Measurements from ENCODE around the gene TMEM184B. TPM values are rescaled to one million over a fixed set of nuclear protein-coding genes. Genes with fewer than 3 reads are reported as not detected.

The TMEM184B gene
- total and polyA plus RNA-seq, 10 of the 15 experiments (the other 5 are each of a cell fraction or from before 2014, with no cell fraction given) = 0.56 to 22.4 (median 7.9) TPM

GRCh38 chr22:38191731-38192474 is 80.9 kb downstream of the TMEM184B start:
- 52% methylated on average over 10 of the region's 10 CpGs for WGBS (ENCODE audit: insufficient coverage, insufficient replicate concordance, low lambda C conversion rate, missing lambda C conversion rate)
- in situ Hi-C loops (cut with MboI) = no loop called here
- CTCF ChIA-PET = interaction anchor here (1.0 kb wide), 1 partner anchor 17 kb away, joined by 3 read pairs; no protein-coding TSS in a partner anchor
- TF ChIP-seq LARP7 (IDR thresholded peaks at IDR 0.05) (no peak), MTA2 (IDR thresholded peaks at IDR 0.05; ENCODE audit: low read depth) (no peak), POU2F2 (IDR thresholded peaks at IDR 0.05; ENCODE audit: borderline replicate concordance, low read depth, low read length) (no peak), MXI1 (IDR thresholded peaks at IDR 0.05; ENCODE audit: low read depth, low read length) (no peak), NKRF (conservative IDR thresholded peaks at IDR 0.05) (no peak), ZZZ3 (IDR thresholded peaks at IDR 0.05; ENCODE audit: control insufficient read depth, insufficient read length, low read depth) (no peak), PAX8 (IDR thresholded peaks at IDR 0.05) (no peak), RELB (IDR thresholded peaks at IDR 0.05; ENCODE audit: low read depth) (no peak), RUNX3 (IDR thresholded peaks at IDR 0.05; ENCODE audit: low read length) (no peak), RFX5 (IDR thresholded peaks at IDR 0.05; ENCODE audit: low read depth, low read length) (no peak), RAD51 (IDR thresholded peaks at IDR 0.05) (no peak), STAT3 (IDR thresholded peaks at IDR 0.05; ENCODE audit: low read depth, low read length) (no peak), MTA3 (IDR thresholded peaks at IDR 0.05; ENCODE audit: borderline replicate concordance, low read length) (no peak)
- TF ChIP-seq, protein P1, sequence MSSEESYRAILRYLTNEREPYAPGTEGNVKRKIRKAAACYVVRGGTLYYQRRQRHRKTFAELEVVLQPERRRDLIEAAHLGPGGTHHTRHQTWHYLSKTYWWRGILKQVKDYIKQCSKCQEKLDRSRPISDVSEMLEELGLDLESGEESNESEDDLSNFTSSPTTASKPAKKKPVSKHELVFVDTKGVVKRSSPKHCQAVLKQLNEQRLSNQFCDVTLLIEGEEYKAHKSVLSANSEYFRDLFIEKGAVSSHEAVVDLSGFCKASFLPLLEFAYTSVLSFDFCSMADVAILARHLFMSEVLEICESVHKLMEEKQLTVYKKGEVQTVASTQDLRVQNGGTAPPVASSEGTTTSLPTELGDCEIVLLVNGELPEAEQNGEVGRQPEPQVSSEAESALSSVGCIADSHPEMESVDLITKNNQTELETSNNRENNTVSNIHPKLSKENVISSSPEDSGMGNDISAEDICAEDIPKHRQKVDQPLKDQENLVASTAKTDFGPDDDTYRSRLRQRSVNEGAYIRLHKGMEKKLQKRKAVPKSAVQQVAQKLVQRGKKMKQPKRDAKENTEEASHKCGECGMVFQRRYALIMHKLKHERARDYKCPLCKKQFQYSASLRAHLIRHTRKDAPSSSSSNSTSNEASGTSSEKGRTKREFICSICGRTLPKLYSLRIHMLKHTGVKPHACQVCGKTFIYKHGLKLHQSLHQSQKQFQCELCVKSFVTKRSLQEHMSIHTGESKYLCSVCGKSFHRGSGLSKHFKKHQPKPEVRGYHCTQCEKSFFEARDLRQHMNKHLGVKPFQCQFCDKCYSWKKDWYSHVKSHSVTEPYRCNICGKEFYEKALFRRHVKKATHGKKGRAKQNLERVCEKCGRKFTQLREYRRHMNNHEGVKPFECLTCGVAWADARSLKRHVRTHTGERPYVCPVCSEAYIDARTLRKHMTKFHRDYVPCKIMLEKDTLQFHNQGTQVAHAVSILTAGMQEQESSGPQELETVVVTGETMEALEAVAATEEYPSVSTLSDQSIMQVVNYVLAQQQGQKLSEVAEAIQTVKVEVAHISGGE (CRISPR knock-in tag; IDR thresholded peaks at IDR 0.05) = no peak
- TF ChIP-seq, protein P2, sequence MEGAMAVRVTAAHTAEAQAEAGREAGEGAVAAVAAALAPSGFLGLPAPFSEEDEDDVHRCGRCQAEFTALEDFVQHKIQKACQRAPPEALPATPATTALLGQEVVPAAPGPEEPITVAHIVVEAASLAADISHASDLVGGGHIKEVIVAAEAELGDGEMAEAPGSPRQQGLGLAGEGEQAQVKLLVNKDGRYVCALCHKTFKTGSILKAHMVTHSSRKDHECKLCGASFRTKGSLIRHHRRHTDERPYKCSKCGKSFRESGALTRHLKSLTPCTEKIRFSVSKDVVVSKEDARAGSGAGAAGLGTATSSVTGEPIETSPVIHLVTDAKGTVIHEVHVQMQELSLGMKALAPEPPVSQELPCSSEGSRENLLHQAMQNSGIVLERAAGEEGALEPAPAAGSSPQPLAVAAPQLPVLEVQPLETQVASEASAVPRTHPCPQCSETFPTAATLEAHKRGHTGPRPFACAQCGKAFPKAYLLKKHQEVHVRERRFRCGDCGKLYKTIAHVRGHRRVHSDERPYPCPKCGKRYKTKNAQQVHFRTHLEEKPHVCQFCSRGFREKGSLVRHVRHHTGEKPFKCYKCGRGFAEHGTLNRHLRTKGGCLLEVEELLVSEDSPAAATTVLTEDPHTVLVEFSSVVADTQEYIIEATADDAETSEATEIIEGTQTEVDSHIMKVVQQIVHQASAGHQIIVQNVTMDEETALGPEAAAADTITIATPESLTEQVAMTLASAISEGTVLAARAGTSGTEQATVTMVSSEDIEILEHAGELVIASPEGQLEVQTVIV (IDR thresholded peaks at IDR 0.05; ENCODE audit: borderline replicate concordance, partially characterized antibody) = no peak

More at GRCh38 chr22:38191731-38192474, 80.9 kb downstream of the TMEM184B start:
- Histone ChIP-seq H3K27me3 (replicated peaks in 1 of 2; ENCODE audit: control insufficient read depth in 2 of 2, insufficient read depth in 2 of 2, low read length in 1 of 2) (no peaks in the 10 kb centered on the region), H3K4me3 (no peak overlapping the region), H3K27ac (ENCODE audit: control insufficient read depth, insufficient read depth) (no peak overlapping the region), H3K9me3 (replicated peaks; ENCODE audit: control insufficient read depth, insufficient read depth, low read length) (no peaks in the 10 kb centered on the region), H4K20me1 (ENCODE audit: control insufficient read depth, insufficient read depth) (no peaks in the 10 kb centered on the region), H3K79me2 (ENCODE audit: control insufficient read depth, insufficient read depth, low read length) (no peaks in the 10 kb centered on the region), H3K36me3 (ENCODE audit: control insufficient read depth in 2 of 2, insufficient read depth in 2 of 2, low read length in 1 of 2) (no peaks in the 10 kb centered on the region), H2AFZ (ENCODE audit: control insufficient read depth, low read depth, low read length) (no peak overlapping the region), H3K4me2 (ENCODE audit: control insufficient read depth, insufficient read depth) (no peak overlapping the region), H3K9ac (ENCODE audit: control insufficient read depth, insufficient read depth, low read length) (no peak overlapping the region), H3K4me1 (ENCODE audit: control insufficient read depth, insufficient read depth, low read length) (peaks cover 8% of the 10 kb centered on the region)
- intact Hi-C loops (cut with micrococcal nuclease; ENCODE audit: unreplicated experiment) = no loop called here
- ATAC-seq (no peak), DNase-seq (ENCODE audit: low read depth, low spot score) (no peak), FAIRE-seq (no peak)
- ChIA-PET RAD21 (ENCODE audit: unreplicated experiment) (no interaction called here), POLR2A (interaction anchor here (0.6 to 2.9 kb wide), 3 partner anchors 10 to 460 kb away, joined by 3 to 13 read pairs (median 3); partner anchors contain the start of gene PLA2G6), SMC1A (ENCODE audit: uncharacterized antibody, unreplicated experiment) (interaction anchor here (0.7 to 0.9 kb wide), 2 partner anchors 8 to 515 kb away, joined by 3 read pairs; no protein-coding TSS in a partner anchor)
- no TSS peak for BruUV-seq (replicated peaks)

All from GM12878 (cell line).